ENCODE measurements around the gene PAN3.

DNA sequence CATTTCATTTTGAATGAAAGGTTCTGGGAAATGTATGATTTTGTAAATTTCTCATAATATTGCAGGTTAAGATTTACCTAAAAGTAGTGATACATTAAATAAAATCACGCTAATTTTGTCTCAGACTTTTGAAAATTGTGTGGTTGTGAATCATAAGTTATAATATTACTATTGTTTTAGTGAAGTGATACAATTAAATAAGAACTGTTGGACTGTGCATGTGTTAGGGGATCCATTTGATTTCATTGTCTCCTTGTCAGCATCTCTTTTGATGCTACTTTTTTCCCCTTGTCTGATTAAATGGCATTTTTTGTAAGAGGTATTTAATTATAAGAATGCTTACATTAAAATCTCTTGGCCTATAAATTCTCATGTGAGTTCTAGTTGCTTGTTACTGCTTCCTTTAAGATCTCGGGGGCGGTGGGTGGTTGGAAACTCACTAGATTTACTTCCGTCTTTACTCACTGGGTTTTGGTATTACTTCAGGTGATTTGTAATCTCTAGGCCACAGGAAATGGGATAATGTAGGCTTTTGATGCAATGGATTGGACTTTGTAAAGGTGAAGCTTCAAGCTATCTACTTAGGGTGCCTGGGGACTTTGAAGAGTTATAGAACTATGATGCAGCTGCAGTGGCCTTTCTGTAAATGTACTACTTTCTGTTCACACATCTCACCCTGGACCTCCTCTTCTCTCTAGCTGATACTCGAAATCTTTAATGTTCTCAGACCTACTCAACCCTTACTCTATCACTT lies 66.5 kb downstream of the PAN3 start:
- TF ChIP-seq POLR2A (IDR thresholded peaks at IDR 0.05; ENCODE audit: low read length) (no peak), GATA1 (IDR thresholded peaks at IDR 0.05; ENCODE audit: low read depth, low read length) (no peak)
